ENCODE data around the gene NOP9. TPM values are rescaled to one million over a fixed set of nuclear protein-coding genes. Genes with fewer than 3 reads are reported as not detected.

The NOP9 gene
- polyA plus RNA-seq, 1 experiment: 12.0 TPM

- no peak for DNase-seq (ENCODE audit: low read depth, low spot score)
- POLR2A ChIA-PET: interaction anchor here (0.6 kb wide), 1 partner anchor 505 kb away, joined by 4 read pairs; no protein-coding TSS in a partner anchor
- H3K27ac ChIP-seq (ENCODE audit: low read depth, low read length): no peak overlapping the region
- TF ChIP-seq, protein P1, sequence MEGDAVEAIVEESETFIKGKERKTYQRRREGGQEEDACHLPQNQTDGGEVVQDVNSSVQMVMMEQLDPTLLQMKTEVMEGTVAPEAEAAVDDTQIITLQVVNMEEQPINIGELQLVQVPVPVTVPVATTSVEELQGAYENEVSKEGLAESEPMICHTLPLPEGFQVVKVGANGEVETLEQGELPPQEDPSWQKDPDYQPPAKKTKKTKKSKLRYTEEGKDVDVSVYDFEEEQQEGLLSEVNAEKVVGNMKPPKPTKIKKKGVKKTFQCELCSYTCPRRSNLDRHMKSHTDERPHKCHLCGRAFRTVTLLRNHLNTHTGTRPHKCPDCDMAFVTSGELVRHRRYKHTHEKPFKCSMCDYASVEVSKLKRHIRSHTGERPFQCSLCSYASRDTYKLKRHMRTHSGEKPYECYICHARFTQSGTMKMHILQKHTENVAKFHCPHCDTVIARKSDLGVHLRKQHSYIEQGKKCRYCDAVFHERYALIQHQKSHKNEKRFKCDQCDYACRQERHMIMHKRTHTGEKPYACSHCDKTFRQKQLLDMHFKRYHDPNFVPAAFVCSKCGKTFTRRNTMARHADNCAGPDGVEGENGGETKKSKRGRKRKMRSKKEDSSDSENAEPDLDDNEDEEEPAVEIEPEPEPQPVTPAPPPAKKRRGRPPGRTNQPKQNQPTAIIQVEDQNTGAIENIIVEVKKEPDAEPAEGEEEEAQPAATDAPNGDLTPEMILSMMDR (IDR thresholded peaks at IDR 0.05; ENCODE audit: low read depth, low read length): no peak
- CTCF ChIA-PET: interaction anchor here (0.6 to 2.3 kb wide), 5 partner anchors 9 to 114 kb away, joined by 5 to 21 read pairs (median 10); partner anchors contain the start of genes CIDEB and LTB4R2
- H3K9me3 ChIP-seq (ENCODE audit: control insufficient read depth, insufficient read depth, low read length): peaks cover 6% of the 10 kb centered on the region; the same call in 1 of the 2 replicates
- H3K4me3 ChIP-seq (ENCODE audit: low read depth, low read length): no peak overlapping the region
- peaks cover 19% of the 10 kb centered on the region for H3K27me3 ChIP-seq (ENCODE audit: control insufficient read depth, insufficient read depth, low read length)
Measured at GRCh38 chr14:24317141-24317928, 17.7 kb downstream of the NOP9 start.

- Histone ChIP-seq H3K4me3 (ENCODE audit: low read depth, low read length) (no peak overlapping the region), H3K27me3 (ENCODE audit: control insufficient read depth, insufficient read depth, low read length) (peaks cover 36% of the 10 kb centered on the region)
- POLR2A ChIA-PET: interaction anchor here (1.1 kb wide), 1 partner anchor 21 kb away, joined by 3 read pairs; the partner anchor contains the start of gene NOP9
Measured at GRCh38 chr14:24321212-24321975, 21.7 kb downstream of the NOP9 start.

DNA sequence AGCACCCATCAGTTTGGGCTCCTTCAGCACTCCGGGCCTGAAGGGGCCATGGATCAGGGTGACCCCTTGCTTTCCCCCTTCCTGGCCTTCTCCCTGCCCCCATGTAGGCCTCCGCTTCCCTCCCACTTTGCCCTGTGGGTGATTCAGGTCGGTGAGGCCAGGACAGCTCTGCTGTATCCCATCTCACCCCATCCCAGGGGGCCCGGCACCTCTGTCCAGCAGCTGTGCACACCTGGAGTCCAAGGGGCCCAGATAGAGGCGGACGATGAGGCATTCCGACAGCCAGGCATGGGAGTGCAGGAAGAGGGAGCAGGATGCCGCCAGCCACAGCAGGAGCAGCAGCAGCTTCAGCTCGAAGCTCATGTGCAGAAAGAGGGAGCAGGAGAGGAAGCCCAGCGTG, 23.0 kb downstream of the NOP9 start:
- CTCF ChIA-PET: interaction anchor here (0.6 to 21.9 kb wide), 4 partner anchors 11 to 170 kb away, joined by 3 to 712 read pairs (median 28); partner anchors contain the start of genes CBLN3, CIDEB, KHNYN and LTB4R2
- no peak overlapping the region for H3K4me3 ChIP-seq (ENCODE audit: low read depth, low read length)
- POLR2A ChIA-PET: interaction anchor here (1.1 kb wide), 1 partner anchor 23 kb away, joined by 3 read pairs; the partner anchor contains the start of gene NOP9

More at GRCh38 chr14:24321212-24321975, 21.7 kb downstream of the NOP9 start:
- H3K27ac ChIP-seq (ENCODE audit: low read depth, low read length): no peak overlapping the region
- TF ChIP-seq, protein P1 (IDR thresholded peaks at IDR 0.05; ENCODE audit: low read depth, low read length): no peak
- CTCF ChIA-PET: interaction anchor here (1.2 to 21.9 kb wide), 5 partner anchors 12 to 112 kb away, joined by 4 to 712 read pairs (median 18); partner anchors contain the start of genes CBLN3, CIDEB, KHNYN and LTB4R2
- DNase-seq (ENCODE audit: low read depth, low spot score): no peak
- no peaks in the 10 kb centered on the region; the same call in 1 of the 2 replicates for H3K9me3 ChIP-seq (ENCODE audit: control insufficient read depth, insufficient read depth, low read length)

GRCh38 chr14:24323341-24323740, 23.7 kb downstream of the NOP9 start:
- Histone ChIP-seq H3K9me3 (ENCODE audit: control insufficient read depth, insufficient read depth, low read length) (no peaks in the 10 kb centered on the region), H3K27me3 (ENCODE audit: control insufficient read depth, insufficient read depth, low read length) (peaks cover 39% of the 10 kb centered on the region), H3K4me3 (ENCODE audit: low read depth, low read length) (no peak overlapping the region), H3K27ac (ENCODE audit: low read depth, low read length) (no peak overlapping the region)
- TF ChIP-seq, protein P1 (IDR thresholded peaks at IDR 0.05; ENCODE audit: low read depth, low read length): no peak
- ChIA-PET POLR2A (no interaction called here), CTCF (interaction anchor here (2.5 to 21.9 kb wide), 3 partner anchors 10 to 110 kb away, joined by 18 to 712 read pairs (median 38); partner anchors contain the start of genes CBLN3, CIDEB, KHNYN and LTB4R2)
- DNase-seq (ENCODE audit: low read depth, low spot score): no peak

More for the DNA sequence above, 23.0 kb downstream of the NOP9 start:
- TF ChIP-seq, protein P1 (IDR thresholded peaks at IDR 0.05; ENCODE audit: low read depth, low read length): no peak
- no peaks in the 10 kb centered on the region for H3K9me3 ChIP-seq (ENCODE audit: control insufficient read depth, insufficient read depth, low read length)
- no peak for DNase-seq (ENCODE audit: low read depth, low spot score)
- peaks cover 41% of the 10 kb centered on the region for H3K27me3 ChIP-seq (ENCODE audit: control insufficient read depth, insufficient read depth, low read length)
- no peak overlapping the region for H3K27ac ChIP-seq (ENCODE audit: low read depth, low read length)

Data from AG04450 (cell line).